ENCODE data around the gene ALAD.
A peak's percentile ranks its signal among the peaks of the same experiment; 100 is the strongest.

ALAD gene

GRCh38 chr9:113340011-113340699 is 60.9 kb downstream of the ALAD start, which contains the start of gene WDR31:
WDR31 (minus strand) TSS chr9:113340275; CDS start chr9:113332022, 8,253 bp downstream.
- Histone ChIP-seq H3K27ac (ENCODE audit: low read depth, low read length) (peak within 1 kb of the TSS; percentile 83), H3K9me3 (ENCODE audit: low read length) (no peaks in the 10 kb centered on the region), H3K4me1 (ENCODE audit: insufficient read depth, low read length) (peaks cover 28% of the 10 kb centered on the region), H3K27me3 (ENCODE audit: control insufficient read depth in 1 of 2, insufficient read depth in 2 of 2, low read length in 2 of 2) (no peaks in the 10 kb centered on the region), H3K9ac (ENCODE audit: low read length) (peak within 1 kb of the TSS; percentile 60), H3K4me3 (ENCODE audit: low read depth in 1 of 2, low read length in 2 of 2) (peak within 1 kb of the TSS; percentile 79 to 87), H3K36me3 (ENCODE audit: insufficient read depth, low read length) (no peaks in the 10 kb centered on the region)

- no peak overlapping the region for H3K4me3 ChIP-seq (ENCODE audit: low read depth in 1 of 2, low read length in 2 of 2)
- no peaks in the 10 kb centered on the region for H3K9me3 ChIP-seq (ENCODE audit: low read length)
- H3K4me1 ChIP-seq (ENCODE audit: insufficient read depth, low read length): peaks cover 9% of the 10 kb centered on the region
- no peaks in the 10 kb centered on the region for H3K36me3 ChIP-seq (ENCODE audit: insufficient read depth, low read length)
- no peak overlapping the region for H3K27ac ChIP-seq (ENCODE audit: low read depth, low read length)
- H3K27me3 ChIP-seq (ENCODE audit: control insufficient read depth in 1 of 2, insufficient read depth in 2 of 2, low read length in 2 of 2): no peaks in the 10 kb centered on the region
- no peak overlapping the region for H3K9ac ChIP-seq (ENCODE audit: low read length)
Measured at GRCh38 chr9:113337714-113338113, 63.4 kb downstream of the ALAD start.
